Measurements from ENCODE around the gene MS4A4E. TPM values are rescaled to one million over a fixed set of nuclear protein-coding genes. Genes with fewer than 3 reads are reported as not detected.

The MS4A4E gene
- total RNA-seq, 4 donors from 2014 or later: 2.2 to 7.1 (median 4.4) TPM

GRCh38 chr11:60274416-60274815 lies 31.5 kb upstream of the MS4A4E start:
- DNase-seq (ENCODE audit: low spot score) (no peak), ATAC-seq (ENCODE audit: low FRiP score) (no peak)
- no peak for TF ChIP-seq CTCF (IDR thresholded peaks at IDR 0.05)

- no peak for DNase-seq (ENCODE audit: low spot score)
- peak in 1 of 3 donors; percentile 30 for TF ChIP-seq CTCF (IDR thresholded peaks at IDR 0.05)
- no peak for ATAC-seq (ENCODE audit: low FRiP score)
Observed at GRCh38 chr11:60265373-60266214, 22.7 kb upstream of the MS4A4E start.

GRCh38 chr11:60264644-60265043 lies 21.7 kb upstream of the MS4A4E start:
- no peak for TF ChIP-seq CTCF (IDR thresholded peaks at IDR 0.05)
- ATAC-seq (ENCODE audit: low FRiP score) (no peak), DNase-seq (ENCODE audit: low spot score) (no peak)

- ATAC-seq (ENCODE audit: low FRiP score) (no peak), DNase-seq (ENCODE audit: low spot score) (no peak)
- TF ChIP-seq CTCF (IDR thresholded peaks at IDR 0.05): no peak
Observed at GRCh38 chr11:60263402-60263801, 20.5 kb upstream of the MS4A4E start.

GRCh38 chr11:60261014-60261413 lies 18.1 kb upstream of the MS4A4E start:
- DNase-seq (ENCODE audit: low spot score): no peak
- ATAC-seq (ENCODE audit: low FRiP score): no peak
- no peak for TF ChIP-seq CTCF (IDR thresholded peaks at IDR 0.05)

GRCh38 chr11:60257956-60258722 lies 15.2 kb upstream of the MS4A4E start:
- no peak for ATAC-seq (ENCODE audit: low FRiP score)

More at GRCh38 chr11:60257956-60258722, 15.2 kb upstream of the MS4A4E start:
- no peak for TF ChIP-seq CTCF (IDR thresholded peaks at IDR 0.05)
- DNase-seq (ENCODE audit: low spot score): no peak
